HCT116 (cell line): ENCODE data around the gene KBTBD8.

ENCODE experiments used
- CTCF ChIP-seq, 3 experiments: fragments of 200-600 bp in 1 of 3; sonication (generic) in 1 of 3; IDR thresholded peaks in 2 of 3; conservative IDR thresholded peaks in 1 of 3; 2 replicates each; pipeline ENCODE4 v1.5.1; 2012 to 2017; ENCODE audit warnings: low read depth in 2 of 3, low read length in 2 of 3, antibody characterized with exemption in 1 of 3, borderline replicate concordance in 1 of 3, control low read depth in 1 of 3, mild to moderate bottlenecking in 1 of 3, mixed read lengths in 1 of 3, mixed run types in 1 of 3, moderate library complexity in 1 of 3; ENCODE audit not compliant: insufficient read depth in 1 of 3
- EZH2phosphoT487 ChIP-seq: fragments of 200-600 bp; IDR thresholded peaks from 2 replicates; pipeline ENCODE4 v1.6.1; 2018; ENCODE audit warnings: antibody characterized with exemption, borderline replicate concordance
- FOSL1 ChIP-seq: IDR thresholded peaks from 2 replicates; pipeline ENCODE4 v1.6.1; 2012; ENCODE audit warnings: low read depth
- JUND ChIP-seq: IDR thresholded peaks from 2 replicates; pipeline ENCODE4 v1.6.1; 2012
- POLR2A ChIP-seq: IDR thresholded peaks from 2 replicates; pipeline ENCODE4 v1.7.0; 2011; ENCODE audit warnings: borderline replicate concordance; ENCODE audit not compliant: insufficient read depth, insufficient read length; ENCODE audit errors: extremely low read depth
- POLR2AphosphoS5 ChIP-seq: IDR thresholded peaks from 2 replicates; pipeline ENCODE4 v1.6.1; 2011; ENCODE audit warnings: mild to moderate bottlenecking, low read depth, low read length, moderate library complexity
- RAD21 ChIP-seq: IDR thresholded peaks from 2 replicates; pipeline ENCODE4 v1.6.1; 2012; ENCODE audit warnings: low read depth, mild to moderate bottlenecking
- SRF ChIP-seq: IDR thresholded peaks from 2 replicates; pipeline ENCODE4 v1.6.1; 2012; ENCODE audit warnings: low read depth
- TCF7L2 ChIP-seq: IDR thresholded peaks from 2 replicates; pipeline ENCODE4 v1.7.0; 2011; ENCODE audit warnings: borderline replicate concordance, inconsistent platforms; ENCODE audit not compliant: insufficient read depth, insufficient read length; ENCODE audit errors: extremely low read depth
- ZBTB33 ChIP-seq: IDR thresholded peaks from 2 replicates; pipeline ENCODE4 v1.6.1; 2011; ENCODE audit warnings: mild to moderate bottlenecking, low read length, moderate library complexity; ENCODE audit not compliant: insufficient replicate concordance; ENCODE audit errors: extremely low read depth
- ZNF274 ChIP-seq: fragments of 200-500 bp; sonication (Bioruptor generic); IDR thresholded peaks from 2 replicates; pipeline ENCODE4 v1.6.1; 2014; ENCODE audit warnings: mild to moderate bottlenecking, low read depth, low read length, inconsistent platforms

- no peak for TF ChIP-seq CTCF (IDR thresholded peaks at IDR 0.05 in 2 of 3, conservative IDR thresholded peaks at IDR 0.05 in 1 of 3; ENCODE audit: borderline replicate concordance in 1 of 3, insufficient read depth in 1 of 3, low read depth in 2 of 3, low read length in 2 of 3)
- TF ChIP-seq EZH2phosphoT487, result no peak
- no peak for TF ChIP-seq POLR2AphosphoS5
- no peak for TF ChIP-seq RAD21
- TF ChIP-seq FOSL1, result no peak
- TF ChIP-seq TCF7L2, result no peak
- no peak for TF ChIP-seq SRF
- no peak for TF ChIP-seq JUND
- TF ChIP-seq POLR2A, result no peak
- no peak for TF ChIP-seq ZNF274
- TF ChIP-seq ZBTB33, result no peak
Measured at GRCh38 chr3:67018105-67018788, 20.1 kb downstream of the KBTBD8 start.
